GM23338 (cell line): ENCODE results near the gene RASGRF2. TPM values are rescaled to one million over a fixed set of nuclear protein-coding genes. Genes with fewer than 3 reads are reported as not detected.

Source experiments
- ATAC-seq: fragments of 200-7000 bp; cut with Tn5 transposase; 3 replicates; pipeline ENCODE4 v1.9.1; 2020
- DNase-seq: peaks from one replicate; pipeline ENCODE4 v3.0.0-alpha.2; 2015; ENCODE audit warnings: low spot score
- H2AFZ ChIP-seq: fragments of 200-600 bp; sonication (generic); 2 replicates; pipeline ENCODE4 v1.8.0; 2016; ENCODE audit warnings: antibody characterized with exemption, mild to moderate bottlenecking, moderate library complexity
- H3F3A ChIP-seq: fragments of 200-600 bp; sonication (generic); replicated peaks from 2 replicates; pipeline ENCODE4 v1.8.0; 2017; ENCODE audit warnings: antibody characterized with exemption, mixed run types, low read depth
- H3K27ac ChIP-seq: fragments of 200-600 bp; sonication (generic); 2 replicates; pipeline ENCODE4 v1.6.1; 2016; ENCODE audit warnings: low read depth
- H3K27me3 ChIP-seq: fragments of 200-600 bp; sonication (generic); 2 replicates; pipeline ENCODE4 v1.8.0; 2016; ENCODE audit warnings: mild to moderate bottlenecking, mixed run types, moderate library complexity; ENCODE audit not compliant: insufficient read depth
- H3K36me3 ChIP-seq: fragments of 200-600 bp; sonication (generic); 2 replicates; pipeline ENCODE4 v1.8.0; 2016; ENCODE audit warnings: mild to moderate bottlenecking; ENCODE audit not compliant: insufficient read depth
- H3K4me1 ChIP-seq: fragments of 200-600 bp; sonication (generic); 2 replicates; pipeline ENCODE4 v1.8.0; 2016; ENCODE audit warnings: mild to moderate bottlenecking, moderate library complexity; ENCODE audit not compliant: insufficient read depth
- H3K4me2 ChIP-seq: fragments of 200-600 bp; sonication (generic); 2 replicates; pipeline ENCODE4 v1.7.1; 2017; ENCODE audit warnings: mixed run types
- H3K4me3 ChIP-seq: fragments of 200-600 bp; sonication (generic); 2 replicates; pipeline ENCODE4 v1.6.1; 2016; ENCODE audit warnings: mixed run types
- H3K79me2 ChIP-seq: fragments of 200-600 bp; sonication (generic); replicated peaks from 2 replicates; pipeline ENCODE4 v1.8.0; 2017; ENCODE audit warnings: mild to moderate bottlenecking; ENCODE audit not compliant: insufficient read depth
- H3K9me2 ChIP-seq: fragments of 200-600 bp; sonication (generic); 2 replicates; pipeline ENCODE4 v1.8.0; 2017; ENCODE audit not compliant: insufficient read depth
- H4K20me1 ChIP-seq: fragments of 200-600 bp; sonication (generic); replicated peaks from 2 replicates; pipeline ENCODE4 v1.8.0; 2017; ENCODE audit warnings: mild to moderate bottlenecking; ENCODE audit not compliant: insufficient read depth
- H3K27ac Mint-ChIP-seq: 2 replicates; pipeline ENCODE4 v1.8.0; 2020; ENCODE audit warnings: inconsistent platforms, mild to moderate bottlenecking, moderate library complexity, mixed read lengths
- H3K27me3 Mint-ChIP-seq: 3 replicates; pipeline ENCODE4 v1.8.0; 2022; ENCODE audit warnings: low read depth, mild to moderate bottlenecking, moderate library complexity, mixed read lengths, inconsistent platforms; ENCODE audit not compliant: insufficient read depth, poor library complexity
- H3K36me3 Mint-ChIP-seq: 3 replicates; pipeline ENCODE4 v1.8.0; 2021; ENCODE audit warnings: low read depth, mild to moderate bottlenecking, inconsistent platforms, moderate library complexity, mixed read lengths
- H3K4me1 Mint-ChIP-seq: 3 replicates; pipeline ENCODE4 v1.8.0; 2020; ENCODE audit warnings: mild to moderate bottlenecking, inconsistent platforms, mixed read lengths
- H3K4me3 Mint-ChIP-seq: 3 replicates; pipeline ENCODE4 v1.8.0; 2021; ENCODE audit warnings: moderate library complexity, mild to moderate bottlenecking, inconsistent platforms, mixed read lengths
- H3K9me3 Mint-ChIP-seq: 3 replicates; pipeline ENCODE4 v1.8.0; 2020; ENCODE audit warnings: moderate library complexity, mild to moderate bottlenecking, inconsistent platforms, mixed read lengths
- CREB1 ChIP-seq: fragments of 250-450 bp; sonication (Bioruptor Pico); IDR thresholded peaks from 2 replicates; pipeline ENCODE4 v1.5.0; 2020; ENCODE audit warnings: low read depth, mild to moderate bottlenecking, moderate library complexity
- EZH2 ChIP-seq: fragments of 200-600 bp; sonication (generic); IDR thresholded peaks from one replicate; pipeline ENCODE4 v1.8.0; 2017; ENCODE audit warnings: antibody characterized with exemption, mild to moderate bottlenecking, low read depth; ENCODE audit not compliant: unreplicated experiment
- JUNB ChIP-seq: IDR thresholded peaks from one replicate; pipeline ENCODE4 v1.6.1; 2016; ENCODE audit warnings: antibody characterized with exemption; ENCODE audit not compliant: unreplicated experiment
- NANOG ChIP-seq: IDR thresholded peaks from 2 replicates; pipeline ENCODE4 v1.6.1; 2016; ENCODE audit warnings: antibody characterized with exemption, borderline replicate concordance
- POLR2AphosphoS5 ChIP-seq: IDR thresholded peaks from 2 replicates; pipeline ENCODE4 v1.6.1; 2016; ENCODE audit warnings: antibody characterized with exemption, low read depth
- STAT1 ChIP-seq: IDR thresholded peaks from one replicate; pipeline ENCODE4 v1.6.1; 2016; ENCODE audit warnings: antibody characterized with exemption; ENCODE audit not compliant: unreplicated experiment
- ZNF114 ChIP-seq: fragments of 250-450 bp; sonication (Bioruptor Pico); IDR thresholded peaks from 2 replicates; pipeline ENCODE4 v1.5.0; 2020; ENCODE audit warnings: mild to moderate bottlenecking, moderate library complexity
- polyA plus RNA-seq: library from polyadenylated mRNA; unstranded; fragments of >200 nt; fragmentation: Nextera tagmentation; extraction: Ambion mirVana; gene quantifications from 2 replicates; pipeline ENCODE4 v1.2.1, GENCODE V29; 2016
- total RNA-seq: library from RNA; depleted of rRNA; stranded (reverse); fragments of >200 nt; shearing (Covaris generic); gene quantifications from 2 replicates; pipeline ENCODE4 v1.2.3, GENCODE V29; 2014
- TF ChIP-seq, protein P1 (sequence below), 2 experiments: fragments of 200-600 bp in 1 of 2; sonication (generic) in 1 of 2; conservative IDR thresholded peaks; 2 replicates each; pipeline versions ENCODE4 v1.5.1 to v1.6.1; 2016 to 2017; ENCODE audit warnings: antibody characterized with exemption in 2 of 2, low read depth in 2 of 2, mild to moderate bottlenecking in 2 of 2, moderate library complexity in 1 of 2
- TF ChIP-seq, protein P2 (sequence below): IDR thresholded peaks from 2 replicates; pipeline ENCODE4 v1.6.1; 2016; ENCODE audit warnings: antibody characterized with exemption
- TF ChIP-seq, protein P3 (sequence below): IDR thresholded peaks from one replicate; pipeline ENCODE4 v1.6.1; 2018; ENCODE audit warnings: antibody characterized with exemption; ENCODE audit not compliant: unreplicated experiment
- TF ChIP-seq, protein P4 (sequence below): fragments of 250-450 bp; sonication (Bioruptor Pico); IDR thresholded peaks from 2 replicates; pipeline ENCODE4 v1.5.0; 2020; ENCODE audit warnings: mild to moderate bottlenecking, moderate library complexity

The RASGRF2 gene
- total and polyA plus RNA-seq, 2 experiments from 2014 or later, result 5.0 to 19.2 TPM

DNA sequence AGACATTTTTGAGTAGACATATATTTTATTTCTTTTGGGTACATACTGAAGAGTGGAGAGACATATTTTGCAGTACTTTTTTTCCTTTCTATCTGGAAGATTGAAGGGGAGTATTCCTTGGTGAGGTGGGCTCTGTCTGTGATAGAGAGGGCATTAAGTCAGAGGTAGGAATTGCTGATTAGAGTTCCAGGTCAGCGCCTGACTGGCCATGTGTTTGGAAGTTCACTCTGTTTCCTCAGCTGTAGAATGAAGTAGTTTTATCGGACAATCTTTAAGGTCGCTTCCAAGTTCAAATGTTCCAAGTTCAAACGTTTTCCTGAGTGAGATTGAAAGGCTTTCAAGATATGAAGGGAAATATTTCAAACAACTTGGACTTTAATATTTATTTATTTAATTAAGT lies 45.5 kb downstream of the RASGRF2 start (continued):
- no peak for TF ChIP-seq CREB1 (CRISPR knock-in tag)
- TF ChIP-seq STAT1, result no peak
- TF ChIP-seq JUNB, result no peak
- TF ChIP-seq, protein P1, sequence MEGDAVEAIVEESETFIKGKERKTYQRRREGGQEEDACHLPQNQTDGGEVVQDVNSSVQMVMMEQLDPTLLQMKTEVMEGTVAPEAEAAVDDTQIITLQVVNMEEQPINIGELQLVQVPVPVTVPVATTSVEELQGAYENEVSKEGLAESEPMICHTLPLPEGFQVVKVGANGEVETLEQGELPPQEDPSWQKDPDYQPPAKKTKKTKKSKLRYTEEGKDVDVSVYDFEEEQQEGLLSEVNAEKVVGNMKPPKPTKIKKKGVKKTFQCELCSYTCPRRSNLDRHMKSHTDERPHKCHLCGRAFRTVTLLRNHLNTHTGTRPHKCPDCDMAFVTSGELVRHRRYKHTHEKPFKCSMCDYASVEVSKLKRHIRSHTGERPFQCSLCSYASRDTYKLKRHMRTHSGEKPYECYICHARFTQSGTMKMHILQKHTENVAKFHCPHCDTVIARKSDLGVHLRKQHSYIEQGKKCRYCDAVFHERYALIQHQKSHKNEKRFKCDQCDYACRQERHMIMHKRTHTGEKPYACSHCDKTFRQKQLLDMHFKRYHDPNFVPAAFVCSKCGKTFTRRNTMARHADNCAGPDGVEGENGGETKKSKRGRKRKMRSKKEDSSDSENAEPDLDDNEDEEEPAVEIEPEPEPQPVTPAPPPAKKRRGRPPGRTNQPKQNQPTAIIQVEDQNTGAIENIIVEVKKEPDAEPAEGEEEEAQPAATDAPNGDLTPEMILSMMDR (conservative IDR thresholded peaks at IDR 0.05; ENCODE audit: low read depth in 2 of 2), result no peak
- TF ChIP-seq, protein P2, sequence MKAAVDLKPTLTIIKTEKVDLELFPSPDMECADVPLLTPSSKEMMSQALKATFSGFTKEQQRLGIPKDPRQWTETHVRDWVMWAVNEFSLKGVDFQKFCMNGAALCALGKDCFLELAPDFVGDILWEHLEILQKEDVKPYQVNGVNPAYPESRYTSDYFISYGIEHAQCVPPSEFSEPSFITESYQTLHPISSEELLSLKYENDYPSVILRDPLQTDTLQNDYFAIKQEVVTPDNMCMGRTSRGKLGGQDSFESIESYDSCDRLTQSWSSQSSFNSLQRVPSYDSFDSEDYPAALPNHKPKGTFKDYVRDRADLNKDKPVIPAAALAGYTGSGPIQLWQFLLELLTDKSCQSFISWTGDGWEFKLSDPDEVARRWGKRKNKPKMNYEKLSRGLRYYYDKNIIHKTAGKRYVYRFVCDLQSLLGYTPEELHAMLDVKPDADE, result no peak
- TF ChIP-seq ZNF114 (CRISPR knock-in tag), result no peak
- TF ChIP-seq POLR2AphosphoS5, result no peak
- no peak for TF ChIP-seq NANOG
- TF ChIP-seq, protein P3, sequence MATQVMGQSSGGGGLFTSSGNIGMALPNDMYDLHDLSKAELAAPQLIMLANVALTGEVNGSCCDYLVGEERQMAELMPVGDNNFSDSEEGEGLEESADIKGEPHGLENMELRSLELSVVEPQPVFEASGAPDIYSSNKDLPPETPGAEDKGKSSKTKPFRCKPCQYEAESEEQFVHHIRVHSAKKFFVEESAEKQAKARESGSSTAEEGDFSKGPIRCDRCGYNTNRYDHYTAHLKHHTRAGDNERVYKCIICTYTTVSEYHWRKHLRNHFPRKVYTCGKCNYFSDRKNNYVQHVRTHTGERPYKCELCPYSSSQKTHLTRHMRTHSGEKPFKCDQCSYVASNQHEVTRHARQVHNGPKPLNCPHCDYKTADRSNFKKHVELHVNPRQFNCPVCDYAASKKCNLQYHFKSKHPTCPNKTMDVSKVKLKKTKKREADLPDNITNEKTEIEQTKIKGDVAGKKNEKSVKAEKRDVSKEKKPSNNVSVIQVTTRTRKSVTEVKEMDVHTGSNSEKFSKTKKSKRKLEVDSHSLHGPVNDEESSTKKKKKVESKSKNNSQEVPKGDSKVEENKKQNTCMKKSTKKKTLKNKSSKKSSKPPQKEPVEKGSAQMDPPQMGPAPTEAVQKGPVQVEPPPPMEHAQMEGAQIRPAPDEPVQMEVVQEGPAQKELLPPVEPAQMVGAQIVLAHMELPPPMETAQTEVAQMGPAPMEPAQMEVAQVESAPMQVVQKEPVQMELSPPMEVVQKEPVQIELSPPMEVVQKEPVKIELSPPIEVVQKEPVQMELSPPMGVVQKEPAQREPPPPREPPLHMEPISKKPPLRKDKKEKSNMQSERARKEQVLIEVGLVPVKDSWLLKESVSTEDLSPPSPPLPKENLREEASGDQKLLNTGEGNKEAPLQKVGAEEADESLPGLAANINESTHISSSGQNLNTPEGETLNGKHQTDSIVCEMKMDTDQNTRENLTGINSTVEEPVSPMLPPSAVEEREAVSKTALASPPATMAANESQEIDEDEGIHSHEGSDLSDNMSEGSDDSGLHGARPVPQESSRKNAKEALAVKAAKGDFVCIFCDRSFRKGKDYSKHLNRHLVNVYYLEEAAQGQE, result no peak

DNA sequence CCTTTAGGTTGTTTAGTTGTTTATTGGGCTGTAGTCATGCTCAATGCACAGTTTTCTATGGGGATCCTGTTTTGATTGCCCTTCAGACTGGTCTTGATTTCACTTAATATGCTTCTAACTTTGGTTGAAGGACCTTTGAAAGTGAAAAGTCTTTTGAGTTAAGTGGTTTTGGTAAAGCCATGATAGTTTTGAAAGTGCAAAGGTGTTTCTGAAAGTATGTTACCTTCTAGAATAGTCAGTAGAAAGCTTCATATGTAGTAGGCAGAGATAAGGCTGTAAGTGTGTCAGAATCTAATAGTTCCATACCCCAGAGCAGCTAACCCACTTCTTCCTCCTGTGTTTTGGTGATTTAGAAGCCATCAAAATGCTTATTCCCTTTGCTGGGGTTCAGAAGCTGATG lies 46.1 kb downstream of the RASGRF2 start:
- Histone ChIP-seq H3K9me2 (peaks cover 5% of the 10 kb centered on the region; the same call in 1 of the 2 replicates), H3K27me3 (no peaks in the 10 kb centered on the region), H3F3A (no peaks in the 10 kb centered on the region), H4K20me1 (no peaks in the 10 kb centered on the region; the same call in 1 of the 2 replicates), H3K4me3 (no peak overlapping the region), H3K27ac (no peak overlapping the region), H3K4me2 (no peak overlapping the region), H3K4me1 (no peaks in the 10 kb centered on the region), H3K79me2 (peaks cover 40% of the 10 kb centered on the region), H2AFZ (no peak overlapping the region), H3K36me3 (no peaks in the 10 kb centered on the region)
- Mint-ChIP-seq H3K9me3 (no peaks in the 10 kb centered on the region), H3K4me1 (peaks cover 3% of the 10 kb centered on the region; the same call in 1 of the 3 replicates), H3K36me3 (no peaks in the 10 kb centered on the region), H3K4me3 (no peak overlapping the region), H3K27ac (no peak overlapping the region), H3K27me3 (no peaks in the 10 kb centered on the region)
- no peak for ATAC-seq
- no peak for DNase-seq
- no peak for TF ChIP-seq EZH2
- TF ChIP-seq, protein P4, sequence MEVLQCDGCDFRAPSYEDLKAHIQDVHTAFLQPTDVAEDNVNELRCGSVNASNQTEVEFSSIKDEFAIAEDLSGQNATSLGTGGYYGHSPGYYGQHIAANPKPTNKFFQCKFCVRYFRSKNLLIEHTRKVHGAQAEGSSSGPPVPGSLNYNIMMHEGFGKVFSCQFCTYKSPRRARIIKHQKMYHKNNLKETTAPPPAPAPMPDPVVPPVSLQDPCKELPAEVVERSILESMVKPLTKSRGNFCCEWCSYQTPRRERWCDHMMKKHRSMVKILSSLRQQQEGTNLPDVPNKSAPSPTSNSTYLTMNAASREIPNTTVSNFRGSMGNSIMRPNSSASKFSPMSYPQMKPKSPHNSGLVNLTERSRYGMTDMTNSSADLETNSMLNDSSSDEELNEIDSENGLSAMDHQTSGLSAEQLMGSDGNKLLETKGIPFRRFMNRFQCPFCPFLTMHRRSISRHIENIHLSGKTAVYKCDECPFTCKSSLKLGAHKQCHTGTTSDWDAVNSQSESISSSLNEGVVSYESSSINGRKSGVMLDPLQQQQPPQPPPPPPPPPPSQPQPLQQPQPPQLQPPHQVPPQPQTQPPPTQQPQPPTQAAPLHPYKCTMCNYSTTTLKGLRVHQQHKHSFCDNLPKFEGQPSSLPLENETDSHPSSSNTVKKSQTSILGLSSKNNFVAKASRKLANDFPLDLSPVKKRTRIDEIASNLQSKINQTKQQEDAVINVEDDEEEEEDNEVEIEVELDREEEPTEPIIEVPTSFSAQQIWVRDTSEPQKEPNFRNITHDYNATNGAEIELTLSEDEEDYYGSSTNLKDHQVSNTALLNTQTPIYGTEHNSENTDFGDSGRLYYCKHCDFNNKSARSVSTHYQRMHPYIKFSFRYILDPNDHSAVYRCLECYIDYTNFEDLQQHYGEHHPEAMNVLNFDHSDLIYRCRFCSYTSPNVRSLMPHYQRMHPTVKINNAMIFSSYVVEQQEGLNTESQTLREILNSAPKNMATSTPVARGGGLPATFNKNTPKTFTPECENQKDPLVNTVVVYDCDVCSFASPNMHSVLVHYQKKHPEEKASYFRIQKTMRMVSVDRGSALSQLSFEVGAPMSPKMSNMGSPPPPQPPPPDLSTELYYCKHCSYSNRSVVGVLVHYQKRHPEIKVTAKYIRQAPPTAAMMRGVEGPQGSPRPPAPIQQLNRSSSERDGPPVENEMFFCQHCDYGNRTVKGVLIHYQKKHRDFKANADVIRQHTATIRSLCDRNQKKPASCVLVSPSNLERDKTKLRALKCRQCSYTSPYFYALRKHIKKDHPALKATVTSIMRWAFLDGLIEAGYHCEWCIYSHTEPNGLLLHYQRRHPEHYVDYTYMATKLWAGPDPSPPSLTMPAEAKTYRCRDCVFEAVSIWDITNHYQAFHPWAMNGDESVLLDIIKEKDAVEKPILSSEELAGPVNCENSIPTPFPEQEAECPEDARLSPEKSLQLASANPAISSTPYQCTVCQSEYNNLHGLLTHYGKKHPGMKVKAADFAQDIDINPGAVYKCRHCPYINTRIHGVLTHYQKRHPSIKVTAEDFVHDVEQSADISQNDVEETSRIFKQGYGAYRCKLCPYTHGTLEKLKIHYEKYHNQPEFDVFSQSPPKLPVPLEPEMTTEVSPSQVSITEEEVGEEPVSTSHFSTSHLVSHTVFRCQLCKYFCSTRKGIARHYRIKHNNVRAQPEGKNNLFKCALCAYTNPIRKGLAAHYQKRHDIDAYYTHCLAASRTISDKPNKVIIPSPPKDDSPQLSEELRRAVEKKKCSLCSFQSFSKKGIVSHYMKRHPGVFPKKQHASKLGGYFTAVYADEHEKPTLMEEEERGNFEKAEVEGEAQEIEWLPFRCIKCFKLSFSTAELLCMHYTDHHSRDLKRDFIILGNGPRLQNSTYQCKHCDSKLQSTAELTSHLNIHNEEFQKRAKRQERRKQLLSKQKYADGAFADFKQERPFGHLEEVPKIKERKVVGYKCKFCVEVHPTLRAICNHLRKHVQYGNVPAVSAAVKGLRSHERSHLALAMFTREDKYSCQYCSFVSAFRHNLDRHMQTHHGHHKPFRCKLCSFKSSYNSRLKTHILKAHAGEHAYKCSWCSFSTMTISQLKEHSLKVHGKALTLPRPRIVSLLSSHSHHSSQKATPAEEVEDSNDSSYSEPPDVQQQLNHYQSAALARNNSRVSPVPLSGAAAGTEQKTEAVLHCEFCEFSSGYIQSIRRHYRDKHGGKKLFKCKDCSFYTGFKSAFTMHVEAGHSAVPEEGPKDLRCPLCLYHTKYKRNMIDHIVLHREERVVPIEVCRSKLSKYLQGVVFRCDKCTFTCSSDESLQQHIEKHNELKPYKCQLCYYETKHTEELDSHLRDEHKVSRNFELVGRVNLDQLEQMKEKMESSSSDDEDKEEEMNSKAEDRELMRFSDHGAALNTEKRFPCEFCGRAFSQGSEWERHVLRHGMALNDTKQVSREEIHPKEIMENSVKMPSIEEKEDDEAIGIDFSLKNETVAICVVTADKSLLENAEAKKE, result no peak
- no peak for TF ChIP-seq STAT1
- TF ChIP-seq POLR2AphosphoS5, result no peak
- TF ChIP-seq, protein P2, result no peak
